Activated T-cell treated with anti-CD3 and anti-CD28 coated beads for 24 hours (primary cell): ENCODE data around the gene CCDC92.
"Not testable (repeated sequence)": the region's sequence is repeated elsewhere in the genome, so short reads cannot be mapped to it uniquely, and the experiment has no call there.

Source experiments
- DNase-seq: peaks from one replicate; pipeline ENCODE4 v3.0.0-alpha.2; 2020; ENCODE audit warnings: low read depth

Gene CCDC92

DNA sequence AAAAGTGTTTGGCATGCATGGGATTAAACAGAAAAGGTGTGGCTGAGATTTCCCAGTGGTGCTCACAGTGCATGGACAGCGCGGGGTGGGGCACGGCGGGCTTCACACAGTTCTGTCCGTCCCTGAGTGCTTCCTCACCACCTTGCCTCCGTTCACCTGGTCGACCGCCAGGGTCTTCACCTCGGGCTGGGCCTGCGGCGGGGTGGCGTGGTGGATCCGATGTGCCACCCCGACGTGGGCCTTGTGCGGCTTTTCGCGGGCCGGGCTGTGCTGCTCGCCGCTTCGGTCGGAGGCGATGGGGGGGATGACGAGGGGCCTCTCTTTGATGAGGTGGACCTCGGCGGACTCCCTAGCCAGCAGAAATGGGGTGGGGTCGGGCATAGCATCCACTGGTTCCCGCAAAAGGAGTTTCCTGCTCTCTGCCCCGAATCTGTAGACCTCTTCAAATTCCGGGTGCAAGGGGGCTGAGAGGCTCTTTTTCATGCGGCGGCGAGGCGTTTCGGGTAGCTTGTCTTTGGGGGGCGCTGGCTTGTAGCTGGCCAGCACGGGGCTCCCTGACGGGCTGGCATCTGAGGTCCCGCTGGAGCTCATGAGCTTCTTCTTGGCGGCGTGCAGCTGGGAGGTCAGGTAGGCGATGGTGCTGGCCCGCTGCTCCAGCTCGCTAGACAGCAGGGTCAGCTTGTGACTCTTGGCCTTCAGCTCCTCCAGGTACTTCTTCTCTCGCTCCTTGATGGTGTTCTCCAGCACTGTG is 35.5 kb downstream of the CCDC92 start:
- no peak for DNase-seq

DNA sequence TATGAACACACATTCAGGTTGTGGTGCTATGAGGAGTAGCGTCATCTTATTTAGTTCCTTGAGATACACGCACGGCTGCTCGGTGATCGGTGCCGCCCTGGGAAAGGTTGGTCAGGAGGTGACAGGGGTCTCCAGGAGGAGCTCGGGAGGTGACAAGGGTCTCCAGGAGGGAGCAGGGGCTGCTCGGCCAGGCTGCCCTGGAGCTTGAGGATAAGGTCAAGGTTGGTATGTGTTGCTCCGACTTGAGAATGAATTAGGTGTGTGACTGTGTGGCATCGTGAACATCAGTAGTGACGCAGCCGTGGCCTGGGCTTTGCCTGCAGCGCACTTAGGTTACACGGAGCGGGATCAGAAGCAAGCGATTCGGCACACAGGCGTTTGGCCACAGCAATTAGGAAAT is 36.2 kb downstream of the CCDC92 start:
- no peak for DNase-seq

DNA sequence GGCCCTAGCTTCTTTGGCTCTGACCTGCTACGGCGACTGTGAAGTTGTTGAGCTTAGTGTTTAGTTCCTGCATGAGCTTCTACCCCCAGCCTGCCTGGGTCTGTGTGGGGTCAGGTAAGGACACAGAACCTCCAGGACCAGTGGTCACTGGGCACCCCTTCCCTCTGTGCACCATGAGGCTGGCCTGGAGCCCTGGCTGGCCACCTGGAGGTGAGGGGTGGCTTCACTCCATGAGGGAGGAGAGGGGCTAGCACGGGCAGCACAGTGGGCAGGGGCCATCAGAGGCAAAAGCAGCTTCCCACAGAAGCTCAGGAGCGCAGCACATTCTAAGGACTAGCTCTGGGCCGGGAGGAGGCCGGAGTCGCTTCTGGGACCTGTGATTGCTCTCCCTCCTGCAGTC is 36.7 kb downstream of the CCDC92 start:
- no peak for DNase-seq

DNA sequence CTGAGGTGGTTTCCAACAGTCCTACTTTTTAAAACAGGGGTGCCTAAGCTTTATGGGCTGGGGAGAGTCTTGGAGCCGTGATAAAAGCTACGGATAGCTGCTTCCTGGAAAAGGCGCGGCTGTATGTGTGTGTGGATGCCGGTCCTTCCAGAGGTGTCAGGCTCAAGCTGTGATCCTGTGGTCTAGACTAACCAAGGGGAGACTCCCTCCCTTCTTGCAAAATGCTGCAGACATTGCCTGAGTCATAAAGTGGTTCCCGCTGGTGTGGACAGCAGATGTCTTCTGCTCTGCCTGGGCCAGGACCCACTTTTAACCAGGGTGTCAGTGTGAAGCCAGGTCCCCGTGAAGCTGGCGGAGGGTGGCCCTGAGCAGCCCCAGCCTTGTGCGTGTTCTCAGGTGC is 37.8 kb downstream of the CCDC92 start:
- DNase-seq, result no peak

GRCh38 chr12:123934016-123934620 is 38.5 kb downstream of the CCDC92 start:
- DNase-seq, result no peak

- no peak for DNase-seq
Observed at GRCh38 chr12:123933214-123933613, 39.4 kb downstream of the CCDC92 start.

DNA sequence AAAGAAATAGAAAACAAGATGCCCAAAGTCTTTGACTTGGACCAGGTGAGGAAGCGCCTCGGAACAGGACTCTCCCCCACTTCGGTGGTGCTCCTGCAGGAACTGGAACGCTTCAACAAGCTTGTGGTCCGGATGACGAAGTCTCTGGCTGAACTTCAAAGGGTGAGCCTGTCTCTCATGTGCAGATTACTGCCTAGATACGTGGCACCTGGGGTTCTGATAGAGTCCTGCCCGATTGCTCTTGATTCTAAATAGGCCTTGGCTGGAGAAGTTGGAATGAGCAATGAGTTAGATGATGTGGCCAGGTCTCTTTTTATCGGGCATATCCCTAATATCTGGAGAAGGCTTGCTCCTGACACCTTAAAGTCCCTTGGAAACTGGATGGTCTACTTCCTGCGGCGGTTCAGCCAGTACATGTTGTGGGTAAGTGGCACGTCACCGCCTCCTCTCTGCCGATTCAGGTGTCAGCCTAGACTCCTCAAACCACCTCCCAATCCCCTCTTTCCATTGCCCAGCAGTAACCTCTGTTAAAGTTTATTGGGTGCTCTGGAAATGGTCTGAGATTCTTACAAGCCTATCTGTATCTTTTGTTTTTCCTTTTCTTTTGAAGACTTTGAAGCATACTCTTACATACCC is 40.8 kb downstream of the CCDC92 start:
- DNase-seq, result no peak

DNA sequence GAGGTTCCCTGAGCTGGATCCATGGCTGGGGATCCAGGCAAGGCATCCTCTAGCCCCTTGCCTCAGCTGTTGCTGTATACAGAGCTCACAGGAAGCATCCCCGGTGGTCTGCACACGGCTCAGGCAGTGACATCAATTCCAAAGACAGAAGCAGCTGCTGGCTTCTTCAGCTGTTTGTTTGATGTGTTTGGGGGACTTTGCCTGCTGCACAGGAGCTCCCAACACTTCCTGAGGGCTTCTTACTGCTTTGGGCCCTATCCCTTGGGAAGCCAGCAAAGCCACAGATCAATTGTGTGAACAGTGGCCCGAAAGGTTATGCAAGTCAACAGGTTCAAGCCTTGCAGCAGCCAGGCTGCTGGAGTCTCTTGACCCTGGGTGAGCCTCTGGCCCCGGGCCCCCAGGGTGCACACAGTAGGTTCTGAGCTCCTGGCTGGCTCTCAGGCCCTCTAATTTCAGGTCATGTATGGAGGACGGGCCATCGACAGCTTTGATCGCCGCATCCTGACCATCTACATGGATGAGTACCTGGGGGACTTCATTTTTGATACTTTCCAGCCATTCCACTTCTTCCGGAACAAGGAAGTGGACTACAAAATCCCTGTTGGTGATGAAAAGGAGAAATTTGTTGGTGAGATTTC is 42.6 kb downstream of the CCDC92 start:
- no peak for DNase-seq

GRCh38 chr12:123928897-123929296 is 43.7 kb downstream of the CCDC92 start:
- no peak for DNase-seq

DNA sequence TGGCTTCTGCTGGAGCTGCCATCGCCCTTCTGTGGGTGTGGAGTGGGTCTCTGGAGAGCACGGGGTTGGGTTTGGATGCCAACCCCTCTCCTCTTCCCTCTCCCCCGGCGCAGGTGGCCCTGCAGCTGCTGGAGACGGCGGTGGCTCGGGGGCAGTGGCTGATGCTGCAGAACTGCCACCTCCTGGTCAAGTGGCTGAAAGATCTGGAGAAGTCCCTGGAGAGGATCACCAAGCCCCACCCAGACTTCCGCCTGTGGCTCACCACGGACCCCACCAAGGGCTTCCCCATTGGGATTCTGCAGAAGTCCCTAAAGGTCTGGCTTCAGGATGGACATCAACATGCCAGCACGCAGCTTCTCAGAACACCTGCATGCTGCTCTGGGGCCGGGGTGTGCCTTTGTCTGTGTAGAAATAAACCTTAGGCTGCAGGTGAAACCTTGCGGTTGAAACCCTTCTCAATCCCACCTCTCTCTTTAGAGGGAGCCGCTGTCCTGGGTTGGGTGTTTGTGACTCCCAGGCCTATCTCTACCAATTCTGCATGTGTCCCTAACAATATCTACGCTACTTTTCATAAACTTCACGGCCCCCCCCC is 44.3 kb downstream of the CCDC92 start:
- DNase-seq, result no peak

GRCh38 chr12:123924539-123924938 is 48.1 kb downstream of the CCDC92 start:
- DNase-seq, result no peak

GRCh38 chr12:123923927-123924326 is 48.7 kb downstream of the CCDC92 start:
- no peak for DNase-seq

DNA sequence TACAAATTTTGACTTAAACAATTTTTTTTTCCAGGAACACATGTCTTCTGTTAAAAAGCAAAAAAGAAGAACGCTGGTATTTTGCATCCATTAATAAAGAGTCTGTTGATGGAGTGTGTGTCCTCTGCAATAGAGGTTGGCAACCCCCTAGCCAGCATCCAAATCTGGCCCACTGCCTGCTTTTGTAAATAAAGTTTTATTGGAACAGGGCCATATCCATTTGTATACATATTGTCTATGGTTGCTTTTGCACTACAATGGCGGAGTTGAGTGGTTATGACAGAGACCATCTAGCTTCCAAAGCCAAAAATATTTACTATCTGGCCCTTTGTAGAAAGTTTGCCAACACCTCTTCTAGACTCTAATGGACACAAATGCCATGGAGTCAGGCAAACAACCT is 49.6 kb downstream of the CCDC92 start:
- no peak for DNase-seq

GRCh38 chr12:123919980-123920360 is 52.7 kb downstream of the CCDC92 start:
- DNase-seq, result no peak

DNA sequence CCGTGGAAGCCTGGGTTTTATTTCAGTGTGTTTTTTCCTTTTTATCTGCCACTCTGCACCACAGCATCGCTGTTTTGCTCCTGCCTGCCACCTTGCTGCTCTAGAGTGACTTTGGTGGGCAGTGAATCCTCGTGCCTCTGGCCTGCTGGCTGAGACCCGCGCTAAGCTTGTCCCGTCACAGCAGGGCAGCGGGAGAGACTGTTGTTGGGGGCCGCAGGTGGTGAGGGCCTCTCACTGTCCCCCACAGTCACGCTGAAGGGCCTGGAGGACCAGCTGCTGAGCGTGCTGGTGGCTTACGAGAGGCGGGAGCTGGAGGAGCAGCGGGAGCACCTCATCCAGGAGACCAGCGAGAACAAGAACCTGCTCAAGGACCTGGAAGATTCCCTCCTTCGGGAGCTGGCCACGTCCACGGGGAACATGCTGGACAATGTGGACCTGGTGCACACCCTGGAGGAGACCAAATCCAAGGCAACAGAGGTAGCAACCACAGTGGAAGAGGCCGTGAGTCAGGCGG is 55.2 kb downstream of the CCDC92 start:
- no peak for DNase-seq

- peak; percentile 64 for DNase-seq
Observed at GRCh38 chr12:123916729-123917128, 55.9 kb downstream of the CCDC92 start.

DNA sequence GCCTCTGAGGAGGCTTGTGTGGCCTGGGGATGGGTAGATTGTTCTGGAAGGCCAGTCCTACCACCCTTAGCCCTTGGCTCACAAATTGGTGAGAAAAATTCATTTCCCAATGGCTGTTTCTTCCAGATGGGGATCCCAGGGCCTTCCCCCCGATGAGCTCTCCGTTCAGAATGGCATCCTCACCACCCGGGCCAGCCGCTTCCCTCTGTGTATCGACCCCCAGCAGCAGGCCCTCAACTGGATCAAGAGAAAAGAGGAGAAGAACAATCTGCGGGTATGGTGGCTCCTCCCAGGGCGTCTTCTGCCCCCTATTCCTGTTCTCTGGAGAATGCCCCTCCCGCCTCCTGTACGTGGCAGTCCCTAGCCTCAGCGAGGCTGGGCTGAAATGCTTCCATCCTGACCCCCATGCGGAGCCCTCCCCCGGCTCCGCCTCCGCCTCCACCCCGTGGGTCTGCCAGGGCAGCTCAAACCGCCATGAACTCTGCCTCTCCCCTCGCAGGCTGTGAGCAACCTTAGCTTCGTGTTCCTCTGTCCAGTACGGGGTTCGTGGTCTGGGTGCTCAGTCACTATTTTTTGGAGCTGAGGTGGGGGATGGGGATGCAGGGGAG is 57.8 kb downstream of the CCDC92 start:
- no peak for DNase-seq

- no peak for DNase-seq
Observed at GRCh38 chr12:123912415-123913380, 59.9 kb downstream of the CCDC92 start.

DNA sequence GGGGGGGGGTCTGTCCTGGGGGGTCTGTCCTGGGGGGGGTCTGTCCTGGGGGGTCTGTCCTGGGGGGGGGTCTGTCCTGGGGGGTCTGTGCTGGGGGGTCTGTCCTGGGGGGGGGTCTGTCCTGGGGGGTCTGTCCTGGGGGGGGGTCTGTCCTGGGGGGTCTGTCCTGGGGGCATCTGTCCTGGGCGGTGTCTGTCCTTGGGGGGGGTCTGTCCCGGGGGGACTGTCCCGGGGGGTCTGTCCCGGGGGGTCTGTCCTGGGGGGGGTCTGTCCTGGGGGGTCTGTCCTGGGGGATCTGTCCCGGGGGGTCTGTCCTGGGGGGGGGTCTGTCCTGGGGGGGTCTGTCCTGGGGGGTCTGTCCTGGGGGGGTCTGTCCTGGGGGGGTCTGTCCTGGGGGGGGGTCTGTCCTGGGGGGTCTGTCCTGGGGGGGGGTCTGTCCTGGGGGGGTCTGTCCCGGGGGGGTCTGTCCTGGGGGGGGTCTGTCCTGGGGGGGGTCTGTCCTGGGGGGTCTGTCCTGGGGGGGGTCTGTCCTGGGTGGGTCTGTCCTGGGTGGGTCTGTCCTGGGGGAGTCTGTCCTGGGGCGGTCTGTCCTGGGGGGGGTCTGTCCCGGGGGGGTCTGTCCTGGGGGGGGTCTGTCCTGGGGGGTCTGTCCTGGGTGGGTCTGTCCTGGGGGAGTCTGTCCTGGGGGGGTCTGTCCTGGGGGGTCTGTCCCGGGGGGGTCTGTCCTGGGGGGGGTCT is 60.8 kb downstream of the CCDC92 start:
- DNase-seq, result not testable (repeated sequence)

- no peak for DNase-seq
Observed at GRCh38 chr12:123910761-123911193, 61.9 kb downstream of the CCDC92 start.
